Fibroblast of peridontal ligament (primary cell): ENCODE data around the gene DDIT4.
A peak's percentile ranks its signal among the peaks of the same experiment; 100 is the strongest.

Experiments
- DNase-seq: peaks from one replicate; pipeline ENCODE4 v3.0.0-alpha.2; 2010; ENCODE audit errors: extremely low read depth

Gene DDIT4

GRCh38 chr10:72316748-72317435, 43.2 kb downstream of the DDIT4 start:
- DNase-seq, result no peak

GRCh38 chr10:72318418-72319262, 44.9 kb downstream of the DDIT4 start:
- DNase-seq, result no peak

DNA sequence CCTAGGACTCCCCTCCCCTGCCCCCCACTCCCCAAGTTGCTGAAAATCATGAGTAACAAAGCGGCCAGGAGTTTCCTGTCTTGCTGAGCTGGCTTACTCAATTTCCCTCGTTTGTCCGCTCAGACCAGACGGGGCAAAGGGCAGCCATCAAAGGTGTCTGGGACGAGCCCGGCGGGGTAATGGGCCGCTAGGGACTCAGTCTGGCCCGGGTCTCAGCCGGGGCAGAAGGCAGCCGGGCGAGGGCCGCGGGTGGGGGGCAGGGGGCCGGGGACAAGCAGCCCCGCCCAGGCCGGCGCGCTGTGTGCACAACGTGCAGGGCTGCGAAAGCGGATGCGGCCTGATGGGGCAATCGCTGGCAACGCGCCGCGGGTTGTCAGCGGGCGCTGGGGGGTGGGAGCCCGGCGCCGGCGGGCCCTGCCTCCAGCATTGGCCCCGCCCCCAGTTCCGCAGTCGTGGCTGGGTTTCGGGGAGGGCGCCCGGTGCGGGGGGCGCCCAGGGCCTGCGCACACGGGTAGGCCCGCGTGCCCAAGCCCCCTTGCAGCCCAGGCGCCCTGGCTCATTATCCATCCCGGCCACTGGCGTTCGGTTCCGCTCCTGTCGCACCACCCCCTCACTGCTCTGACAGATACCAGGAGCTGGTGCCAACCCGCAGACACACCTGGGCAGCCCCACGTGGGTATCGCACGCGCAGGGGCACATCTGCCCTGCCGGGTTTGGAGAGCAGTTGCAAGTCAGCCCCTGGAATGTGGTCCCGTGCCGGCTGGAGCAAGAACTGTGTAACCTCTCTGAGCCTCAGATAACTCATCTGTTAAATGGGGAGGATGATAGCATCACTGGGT, 45.9 kb downstream of the DDIT4 start:
- DNase-seq, result peak; percentile 87

DNA sequence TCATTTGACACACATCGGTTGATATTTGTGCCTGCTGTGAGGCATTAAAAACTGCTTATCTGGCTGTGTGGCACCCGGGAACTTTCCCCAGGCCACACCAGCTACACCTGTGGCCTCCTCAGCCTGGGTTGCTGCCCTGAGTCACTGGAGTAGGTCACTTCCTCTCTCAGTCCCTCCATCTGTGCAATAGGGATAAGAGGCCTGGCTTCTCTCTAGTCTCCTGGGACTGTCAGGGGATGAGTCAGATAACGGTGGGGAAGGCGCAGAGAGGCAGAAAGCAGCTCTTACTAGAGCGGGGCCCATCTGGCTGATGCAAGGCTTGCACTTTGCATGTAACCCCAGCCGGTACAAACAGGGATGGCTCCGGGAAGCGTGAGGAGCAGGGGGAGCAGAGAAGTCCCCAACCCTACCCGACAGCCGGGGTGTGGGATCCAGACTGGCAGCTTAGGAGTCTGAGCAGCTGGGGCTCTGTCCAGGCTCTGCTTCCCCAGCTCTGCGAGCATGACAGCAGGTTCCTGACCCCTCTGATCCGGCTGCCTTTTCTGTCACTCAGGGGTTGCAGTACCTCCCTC, 47.0 kb downstream of the DDIT4 start:
- DNase-seq, result peak; percentile 99

- DNase-seq, result no peak
Observed at GRCh38 chr10:72321248-72322029, 47.7 kb downstream of the DDIT4 start.

- DNase-seq, result no peak
Observed at GRCh38 chr10:72322030-72322279, 48.2 kb downstream of the DDIT4 start.

- DNase-seq, result no peak
Observed at GRCh38 chr10:72322280-72323058, 48.7 kb downstream of the DDIT4 start.

GRCh38 chr10:72323108-72323749, 49.5 kb downstream of the DDIT4 start:
- DNase-seq, result no peak

GRCh38 chr10:72323771-72324191, 50.1 kb downstream of the DDIT4 start:
- DNase-seq, result no peak
